ENCODE measurements around the gene STARD8. TPM values are rescaled to one million over a fixed set of nuclear protein-coding genes. Genes with fewer than 3 reads are reported as not detected.

The STARD8 gene
- polyA plus RNA-seq, 4 donors, result 19.2 to 21.2 (median 19.5) TPM

DNA sequence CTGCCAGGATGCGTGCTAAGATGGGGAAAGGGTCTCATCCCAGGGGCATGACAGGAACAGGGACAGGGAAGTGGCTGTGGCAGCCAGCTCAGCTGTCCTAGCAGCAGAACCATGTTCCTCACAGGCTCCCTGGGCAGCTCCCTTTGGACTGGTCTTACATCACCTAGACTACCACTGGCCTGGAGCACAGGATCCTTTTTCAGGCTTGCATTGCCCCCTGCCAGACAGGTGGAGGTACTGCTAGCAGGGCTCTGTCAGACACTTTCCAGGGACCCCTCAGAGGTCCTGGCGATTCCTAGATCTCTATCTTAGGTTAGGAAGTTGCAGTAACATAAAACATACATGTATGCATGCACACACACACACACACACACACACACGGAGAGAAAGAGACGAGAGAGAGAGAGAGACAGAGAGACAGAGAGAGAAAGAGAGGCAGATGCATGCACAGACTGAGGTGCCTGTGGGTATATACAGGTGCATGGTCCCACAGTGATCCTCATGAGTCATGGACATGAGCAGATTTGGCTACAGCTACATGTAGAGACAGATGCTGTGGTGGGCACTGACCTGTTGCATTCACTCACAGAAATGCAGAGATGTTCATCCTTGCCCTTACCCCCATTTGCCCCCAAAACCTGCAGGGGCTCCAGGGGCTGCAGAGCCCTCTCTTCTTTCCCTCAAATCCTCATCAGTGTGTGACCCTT, 63.6 kb downstream of the STARD8 start:
- no peak for DNase-seq (ENCODE audit: low read depth in 4 of 4, low spot score in 3 of 4)

GRCh38 chrX:68711845-68712244, 64.4 kb downstream of the STARD8 start:
- no peak for DNase-seq (ENCODE audit: low read depth in 4 of 4, low spot score in 3 of 4)

DNA sequence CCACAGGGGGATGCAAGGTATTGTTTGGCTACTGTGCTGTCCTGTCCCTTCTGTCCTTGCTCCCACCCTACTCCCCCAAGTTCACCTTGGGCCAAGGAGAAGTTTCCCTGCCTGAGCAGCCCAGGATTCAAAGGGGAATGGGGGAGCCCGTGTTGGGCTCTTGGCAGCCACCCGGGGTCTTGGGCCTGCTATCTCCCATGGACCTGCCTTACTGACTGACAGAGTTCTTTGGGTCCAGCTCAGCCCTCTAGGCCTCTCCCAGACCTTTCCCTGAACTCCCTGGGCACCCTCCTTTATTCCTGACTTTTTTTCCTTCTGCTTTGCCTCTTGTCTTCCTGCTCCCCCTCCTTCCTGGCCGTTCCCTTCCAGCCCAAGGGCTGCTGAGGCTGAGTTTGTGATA, 67.4 kb downstream of the STARD8 start:
- no peak for DNase-seq (ENCODE audit: low read depth in 4 of 4, low spot score in 3 of 4)

DNA sequence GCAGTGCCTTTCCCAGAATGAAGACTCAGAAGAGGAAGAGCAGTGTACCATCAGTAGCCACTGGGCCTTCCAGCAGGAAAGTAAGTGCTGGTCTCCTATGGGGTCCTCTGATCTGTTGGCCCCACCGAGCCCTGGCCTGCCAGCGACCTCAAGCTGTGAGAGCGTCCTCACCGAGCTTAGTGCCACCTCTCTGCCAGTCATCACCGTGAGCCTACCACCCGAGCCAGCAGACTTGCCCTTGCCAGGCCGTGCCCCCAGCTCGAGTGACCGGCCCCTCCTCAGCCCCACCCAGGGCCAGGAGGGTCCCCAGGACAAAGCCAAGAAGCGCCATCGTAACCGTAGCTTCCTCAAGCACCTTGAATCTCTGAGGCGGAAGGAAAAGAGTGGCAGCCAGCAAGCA, 69.7 kb downstream of the STARD8 start:
- DNase-seq (ENCODE audit: low read depth in 4 of 4, low spot score in 3 of 4), result no peak

DNA sequence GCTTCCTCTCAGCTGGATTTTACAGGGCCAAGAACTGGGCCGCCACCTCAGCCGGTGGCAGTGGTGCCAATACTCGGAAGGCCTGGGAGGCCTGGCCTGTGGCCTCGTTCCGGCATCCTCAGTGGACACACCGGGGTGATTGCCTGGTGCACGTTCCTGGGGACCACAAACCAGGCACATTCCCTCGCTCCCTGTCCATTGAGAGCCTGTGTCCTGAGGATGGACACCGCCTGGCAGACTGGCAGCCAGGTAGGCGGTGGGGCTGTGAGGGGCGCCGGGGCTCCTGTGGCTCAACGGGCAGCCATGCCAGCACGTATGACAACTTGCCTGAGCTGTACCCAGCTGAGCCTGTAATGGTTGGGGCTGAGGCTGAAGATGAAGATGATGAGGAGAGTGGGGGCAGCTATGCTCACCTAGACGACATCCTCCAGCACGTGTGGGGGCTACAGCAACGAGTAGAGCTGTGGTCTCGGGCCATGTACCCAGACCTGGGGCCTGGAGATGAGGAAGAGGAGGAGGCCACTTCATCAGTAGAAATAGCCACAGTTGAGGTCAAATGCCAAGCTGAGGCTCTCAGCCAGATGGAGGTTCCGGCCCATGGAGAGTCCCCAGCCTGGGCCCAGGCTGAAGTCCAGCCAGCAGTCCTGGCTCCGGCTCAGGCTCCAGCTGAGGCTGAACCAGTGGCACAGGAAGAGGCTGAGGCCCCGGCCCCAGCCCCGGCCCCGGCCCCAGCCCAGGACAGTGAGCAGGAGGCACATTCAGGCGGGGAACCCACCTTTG, 70.4 kb downstream of the STARD8 start:
- DNase-seq (ENCODE audit: low read depth in 4 of 4, low spot score in 3 of 4), result no peak

DNA sequence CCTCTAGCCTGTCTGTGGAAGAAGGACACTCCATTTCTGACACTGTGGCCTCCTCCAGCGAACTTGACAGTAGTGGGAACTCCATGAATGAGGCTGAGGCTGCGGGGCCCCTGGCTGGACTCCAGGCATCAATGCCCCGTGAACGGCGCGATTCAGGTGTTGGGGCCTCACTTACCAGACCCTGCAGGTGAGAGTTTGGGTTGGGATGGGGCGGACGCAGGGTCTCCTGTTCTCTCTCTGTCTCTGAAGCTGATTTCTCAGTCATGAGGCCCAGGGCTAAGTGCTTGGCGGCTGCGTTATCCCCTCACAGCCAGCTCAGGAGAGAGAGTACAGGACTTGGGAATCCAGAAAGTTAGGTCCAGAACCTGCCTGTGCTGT, 71.0 kb downstream of the STARD8 start:
- no peak for DNase-seq (ENCODE audit: low read depth in 4 of 4, low spot score in 3 of 4)

DNA sequence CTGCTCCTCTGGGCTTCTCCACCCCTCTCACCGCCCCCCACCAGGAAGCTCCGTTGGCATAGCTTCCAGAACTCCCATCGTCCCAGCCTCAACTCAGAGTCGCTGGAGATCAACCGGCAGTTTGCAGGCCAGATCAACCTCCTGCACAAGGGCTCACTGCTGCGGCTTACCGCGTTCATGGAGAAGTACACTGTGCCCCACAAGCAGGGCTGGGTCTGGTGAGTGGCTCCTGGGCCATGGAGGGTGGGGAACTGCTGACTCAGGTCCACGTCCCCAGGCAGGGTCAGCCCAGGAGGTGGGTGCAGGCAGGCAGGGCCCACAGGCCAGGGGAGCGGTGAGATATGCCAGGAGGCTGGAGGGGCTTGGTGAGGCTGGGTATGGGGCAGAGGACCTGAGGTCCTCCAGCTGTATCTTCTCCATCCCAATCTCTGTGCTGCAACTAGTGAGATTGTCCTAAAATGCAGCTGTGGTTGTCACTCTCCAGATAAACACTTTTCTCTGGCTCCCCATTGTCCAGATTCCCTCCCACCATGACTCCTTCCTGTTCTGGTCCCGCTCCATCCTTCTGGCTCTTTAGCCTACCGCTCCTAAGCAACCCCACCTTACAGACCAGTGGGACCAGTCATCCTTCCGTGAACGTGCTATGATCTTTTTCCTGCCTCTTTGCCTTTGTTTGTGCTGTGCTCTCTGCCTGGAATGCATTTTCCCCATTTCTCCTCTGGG, 71.9 kb downstream of the STARD8 start:
- no peak for DNase-seq (ENCODE audit: low read depth in 4 of 4, low spot score in 3 of 4)

DNA sequence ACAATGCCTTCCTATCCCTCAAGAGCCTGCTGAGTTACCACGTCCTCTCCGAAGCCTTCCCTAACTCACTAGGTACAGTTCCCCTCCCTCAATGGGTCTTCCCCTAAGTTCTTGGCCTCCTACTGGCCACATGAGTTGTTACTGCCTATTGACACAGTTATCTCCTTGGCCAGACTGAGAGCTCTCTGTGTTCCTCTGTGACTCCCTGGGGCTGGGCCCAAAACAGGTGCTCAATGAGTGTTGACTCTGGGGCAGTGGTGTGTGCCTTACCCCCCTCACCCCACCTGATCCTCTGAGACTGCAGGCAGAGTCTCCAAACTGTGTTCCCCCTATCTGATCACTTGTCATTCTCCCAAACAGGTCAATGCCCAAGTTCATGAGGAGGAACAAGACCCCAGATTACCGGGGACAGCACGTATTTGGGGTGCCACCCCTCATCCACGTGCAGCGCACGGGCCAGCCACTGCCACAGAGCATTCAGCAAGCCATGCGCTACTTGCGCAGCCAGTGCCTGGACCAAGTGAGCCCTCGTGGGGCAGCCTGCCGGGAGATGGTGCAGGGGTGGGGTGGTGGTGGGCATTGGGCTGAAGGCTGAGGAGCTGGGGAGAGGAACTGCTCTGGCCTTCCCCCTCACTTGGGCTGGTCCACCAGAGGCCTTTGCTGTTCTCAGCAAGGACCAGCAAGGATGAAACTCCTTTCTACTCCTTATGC, 72.6 kb downstream of the STARD8 start:
- no peak for DNase-seq (ENCODE audit: low read depth in 4 of 4, low spot score in 3 of 4)

GRCh38 chrX:68720851-68721250, 73.4 kb downstream of the STARD8 start:
- DNase-seq (ENCODE audit: low read depth in 4 of 4, low spot score in 3 of 4), result no peak

GRCh38 chrX:68721546-68721945, 74.1 kb downstream of the STARD8 start:
- no peak for DNase-seq (ENCODE audit: low read depth in 4 of 4, low spot score in 3 of 4)

- no peak for DNase-seq (ENCODE audit: low read depth in 4 of 4, low spot score in 3 of 4)
These were observed 74.8 kb downstream of the STARD8 start for GRCh38 chrX:68721991-68722860.

- no peak for DNase-seq (ENCODE audit: low read depth in 4 of 4, low spot score in 3 of 4)
These were observed 76.2 kb downstream of the STARD8 start for GRCh38 chrX:68723491-68724155.

DNA sequence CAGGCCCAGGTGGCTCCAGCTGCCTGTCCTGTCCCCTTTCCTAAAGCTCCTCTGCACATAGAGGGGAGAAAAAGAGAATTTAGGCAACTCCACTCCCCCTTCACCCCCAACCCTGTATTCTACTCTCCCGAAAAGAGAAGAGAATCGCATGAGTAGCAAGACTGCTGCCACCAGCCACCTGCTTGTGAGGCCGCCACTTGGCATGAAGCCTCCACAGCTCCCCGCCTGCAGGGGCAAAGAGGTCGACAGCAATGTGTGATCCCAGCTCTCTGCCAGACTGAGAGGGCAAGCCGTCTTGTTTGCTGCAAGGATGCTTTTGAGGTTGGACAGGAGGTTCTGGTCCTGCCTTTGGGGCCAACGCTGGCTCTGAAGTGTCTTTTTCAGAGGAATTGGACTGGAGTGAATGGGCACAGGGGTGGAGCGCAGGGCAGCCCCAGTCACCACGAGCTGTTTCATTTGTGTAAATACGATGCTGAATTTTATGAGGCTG, 77.1 kb downstream of the STARD8 start:
- no peak for DNase-seq (ENCODE audit: low read depth in 4 of 4, low spot score in 3 of 4)

GRCh38 chrX:68725756-68726365, 78.4 kb downstream of the STARD8 start:
- DNase-seq (ENCODE audit: low read depth in 4 of 4, low spot score in 3 of 4), result no peak

DNA sequence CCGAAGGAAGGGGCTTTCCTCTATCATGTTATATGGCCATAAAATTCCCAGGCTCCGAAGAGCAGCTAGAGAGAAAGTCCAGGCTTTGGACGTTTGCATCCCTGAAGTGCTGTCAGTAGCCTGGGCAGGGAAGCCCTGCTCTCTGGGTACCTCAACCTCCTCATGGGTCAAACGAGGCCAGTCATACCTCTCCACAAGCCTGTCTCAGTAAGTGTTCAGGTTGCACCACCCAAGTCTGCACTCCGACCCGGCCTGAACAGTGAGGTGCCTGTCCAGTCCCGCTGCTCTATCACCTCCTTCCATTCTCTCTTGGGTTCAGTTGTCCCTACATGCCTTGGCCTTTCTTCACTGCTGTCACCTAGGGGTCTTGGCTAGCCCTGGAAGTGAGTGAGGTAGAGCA, 78.9 kb downstream of the STARD8 start:
- no peak for DNase-seq (ENCODE audit: low read depth in 4 of 4, low spot score in 3 of 4)

DNA sequence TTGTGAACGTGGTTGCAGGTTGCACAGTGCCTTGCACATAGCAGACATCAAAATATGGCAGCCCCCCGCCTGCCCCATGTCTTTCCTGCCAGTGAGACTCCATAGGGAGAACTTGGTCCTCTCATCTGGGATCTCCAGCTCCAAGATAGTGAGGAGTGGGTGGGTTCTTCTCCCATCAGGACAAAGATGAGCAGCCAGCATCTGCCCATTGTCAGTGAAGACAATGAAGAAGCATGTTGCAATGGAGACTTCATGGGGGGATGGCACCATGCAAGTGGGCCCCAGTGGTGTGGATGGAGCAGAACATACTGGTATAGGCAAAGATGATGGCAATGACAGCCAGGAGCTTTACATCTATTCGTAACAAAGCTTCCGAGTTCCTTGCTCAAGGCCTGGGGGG, 80.2 kb downstream of the STARD8 start:
- DNase-seq (ENCODE audit: low read depth in 4 of 4, low spot score in 3 of 4), result no peak

GRCh38 chrX:68728186-68728585, 80.7 kb downstream of the STARD8 start:
- no peak for DNase-seq (ENCODE audit: low read depth in 4 of 4, low spot score in 3 of 4)

GRCh38 chrX:68731254-68731653, 83.8 kb downstream of the STARD8 start:
- no peak for DNase-seq (ENCODE audit: low read depth in 4 of 4, low spot score in 3 of 4)

All from right renal pelvis (tissue), 4 donors.